ENCODE measurements around the gene RFNG. TPM values are rescaled to one million over a fixed set of nuclear protein-coding genes. Genes with fewer than 3 reads are reported as not detected.
A peak's percentile ranks its signal among the peaks of the same experiment; 100 is the strongest.

RFNG gene
- total RNA-seq, 1 experiment from 2014 or later = 52.0 TPM

- Histone ChIP-seq H3K9me3 (ENCODE audit: control insufficient read depth in 1 of 2, insufficient read depth in 1 of 2, low read depth in 1 of 2, low read length in 2 of 2) (no peaks in the 10 kb centered on the region), H3K9me2 (ENCODE audit: insufficient read depth) (no peaks in the 10 kb centered on the region)
Measured at GRCh38 chr17:82006468-82007227, 45.0 kb downstream of the RFNG start.

More at GRCh38 chr17:82006468-82007227, 45.0 kb downstream of the RFNG start:
- DNase-seq (ENCODE audit: low read depth, low spot score) (no peak), ATAC-seq (no peak)
- no peak for TF ChIP-seq FOSL1 (IDR thresholded peaks at IDR 0.05; ENCODE audit: low read depth)
- no peak for TF ChIP-seq CEBPB (IDR thresholded peaks at IDR 0.05; ENCODE audit: low read depth)
- TF ChIP-seq POLR2A (IDR thresholded peaks at IDR 0.05; ENCODE audit: borderline replicate concordance, extremely low read depth, insufficient read depth, insufficient read length) = no peak
- no peak for TF ChIP-seq CTCF (IDR thresholded peaks at IDR 0.05 in 2 of 3, conservative IDR thresholded peaks at IDR 0.05 in 1 of 3; ENCODE audit: borderline replicate concordance in 1 of 3, insufficient read depth in 1 of 3, low read depth in 2 of 3, low read length in 2 of 3)
- no peak for TF ChIP-seq CBX3 (IDR thresholded peaks at IDR 0.05; ENCODE audit: low read depth)
- no peak for TF ChIP-seq SIN3A (IDR thresholded peaks at IDR 0.05; ENCODE audit: low read depth)
- TF ChIP-seq JUND (IDR thresholded peaks at IDR 0.05) = no peak
- TF ChIP-seq ZFX (IDR thresholded peaks at IDR 0.05) = no peak
- no peak for TF ChIP-seq RAD21 (IDR thresholded peaks at IDR 0.05; ENCODE audit: low read depth)
- TF ChIP-seq SRF (IDR thresholded peaks at IDR 0.05; ENCODE audit: low read depth) = no peak
- TF ChIP-seq ATF3 (IDR thresholded peaks at IDR 0.05) = no peak
- no peak for TF ChIP-seq POLR2AphosphoS5 (IDR thresholded peaks at IDR 0.05; ENCODE audit: low read depth, low read length)
- TF ChIP-seq SP1 (IDR thresholded peaks at IDR 0.05; ENCODE audit: low read depth) = no peak
- no peak for TF ChIP-seq MAX (IDR thresholded peaks at IDR 0.05)
- no peak for TF ChIP-seq EZH2 (IDR thresholded peaks at IDR 0.05)
- TF ChIP-seq TCF7L2 (IDR thresholded peaks at IDR 0.05; ENCODE audit: borderline replicate concordance, extremely low read depth, insufficient read depth, insufficient read length) = no peak
- no peak for TF ChIP-seq EZH2phosphoT487 (IDR thresholded peaks at IDR 0.05; ENCODE audit: borderline replicate concordance)
- TF ChIP-seq ELF1 (IDR thresholded peaks at IDR 0.05; ENCODE audit: borderline replicate concordance, low read depth) = no peak
- TF ChIP-seq ZBTB33 (IDR thresholded peaks at IDR 0.05; ENCODE audit: extremely low read depth, insufficient replicate concordance, low read length) = no peak
- no peak for TF ChIP-seq EGR1 (IDR thresholded peaks at IDR 0.05; ENCODE audit: low read depth)
- RAD21 ChIA-PET (ENCODE audit: low non-redundant PET in 1 of 2, low total read pairs in 2 of 2, uncharacterized antibody in 2 of 2, unreplicated experiment in 2 of 2) = no interaction called here
- H3K9ac ChIP-seq (ENCODE audit: low read length) = peak overlapping the region; percentile 11; the same call in 1 of the 2 replicates
- no TSS peak for BruUV-seq (replicated peaks)
- POLR2A ChIA-PET = no interaction called here
- H3K36me3 ChIP-seq (ENCODE audit: control insufficient read depth in 1 of 2, insufficient read depth in 2 of 2, low read length in 2 of 2) = no peaks in the 10 kb centered on the region
- H4K20me1 ChIP-seq (ENCODE audit: insufficient read depth) = no peaks in the 10 kb centered on the region
- no peak overlapping the region for H3K4me2 ChIP-seq (ENCODE audit: low read length)
- peaks cover 32 to 39% of the 10 kb centered on the region in 2 experiments for H3K4me1 ChIP-seq (ENCODE audit: control insufficient read depth in 1 of 2, insufficient read depth in 2 of 2, low read length in 2 of 2)
- CTCF ChIA-PET = no interaction called here
- no peaks in the 10 kb centered on the region for H3K79me2 ChIP-seq (ENCODE audit: insufficient read depth, low read length)
- intact Hi-C loops (cut with micrococcal nuclease) = no loop called here
- H3K27ac ChIP-seq (ENCODE audit: low read depth, low read length) = peak overlapping the region; percentile 10; the same call in 1 of the 2 replicates
- no peak overlapping the region for H3K4me3 ChIP-seq (replicated peaks in 1 of 2; ENCODE audit: low read depth in 1 of 2, low read length in 2 of 2)
- no peak overlapping the region for H2AFZ ChIP-seq (ENCODE audit: low read depth, low read length, poor library complexity, severe bottlenecking)
- H3K27me3 ChIP-seq (ENCODE audit: insufficient read depth, low read length) = no peaks in the 10 kb centered on the region
